ENCODE data around the gene UGGT1.

- TF ChIP-seq CTCF (IDR thresholded peaks at IDR 0.05; ENCODE audit: low read depth, low read length), result no peak
- TF ChIP-seq EZH2phosphoT487 (IDR thresholded peaks at IDR 0.05; ENCODE audit: low read depth), result no peak
Observed at GRCh38 chr2:128166746-128167353, 75.8 kb downstream of the UGGT1 start.
